ENCODE measurements around the gene RAB40A. TPM values are rescaled to one million over a fixed set of nuclear protein-coding genes. Genes with fewer than 3 reads are reported as not detected.
"Not testable (repeated sequence)": the region's sequence is repeated elsewhere in the genome, so short reads cannot be mapped to it uniquely, and the experiment has no call there.

Gene RAB40A
- total and polyA plus RNA-seq, 4 donors, result 1.3 to 3.5 (median 1.8) TPM; not detected in 1

DNA sequence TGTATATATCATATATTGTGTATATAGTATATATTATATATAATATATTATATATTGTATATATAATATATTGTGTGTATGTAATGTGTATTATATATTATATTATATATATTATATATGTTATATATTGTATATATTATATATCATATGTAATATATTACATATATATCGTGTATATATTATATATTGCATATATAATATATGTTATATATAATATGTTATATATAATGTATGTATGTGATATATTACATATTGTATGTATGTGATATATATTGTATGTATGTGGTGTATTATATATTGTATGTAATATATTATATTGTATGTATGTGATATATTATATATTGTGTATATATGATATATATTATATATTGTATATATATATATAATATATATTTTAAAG lies 30.5 kb downstream of the RAB40A start:
- WGBS, 2 donors, result 17 to 24% methylated on average over 1 of the region's 1 CpG
- Histone ChIP-seq H3K27ac (ENCODE audit: low read depth in 1 of 2, low read length in 2 of 2) (no peak overlapping the region), H3K9me3 (ENCODE audit: control insufficient read depth, low read length) (no peaks in the 10 kb centered on the region), H3K4me1 (ENCODE audit: control insufficient read depth in 1 of 2, insufficient read depth in 2 of 2, low read length in 2 of 2) (no peaks in the 10 kb centered on the region), H3K27me3 (ENCODE audit: control insufficient read depth in 1 of 2, insufficient read depth in 2 of 2, low read length in 1 of 2) (no peaks in the 10 kb centered on the region), H3K36me3 (ENCODE audit: control insufficient read depth in 1 of 2, insufficient read depth in 2 of 2, low read length in 1 of 2) (no peaks in the 10 kb centered on the region), H3K4me3 (ENCODE audit: low read length in 2 of 2) (no peak overlapping the region)
- no peak for DNase-seq
- no peak for ATAC-seq (ENCODE audit: low FRiP score)
- intact Hi-C loops (cut with DNase I), result no loop called here

DNA sequence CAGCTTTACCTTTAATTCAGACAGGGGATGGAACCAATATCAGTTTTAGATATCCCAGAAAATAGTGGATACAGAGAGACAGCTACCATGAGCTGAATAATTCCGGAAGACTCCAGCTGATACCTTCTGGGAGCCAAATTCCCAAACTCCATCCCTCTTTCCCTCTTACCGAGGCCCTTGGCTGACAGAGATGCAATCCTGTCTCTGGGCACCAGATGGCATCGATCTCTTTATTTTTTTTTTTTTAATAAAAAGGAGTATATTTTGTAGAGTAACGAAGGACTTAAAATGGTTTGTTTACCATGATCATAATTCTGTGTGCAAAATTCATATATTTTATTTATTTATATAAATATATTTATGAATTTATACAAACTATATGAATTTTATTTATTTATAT lies 31.0 kb downstream of the RAB40A start:
- ATAC-seq (ENCODE audit: low FRiP score) (no peak), DNase-seq (no peak)
- Histone ChIP-seq H3K27me3 (ENCODE audit: control insufficient read depth in 1 of 2, insufficient read depth in 2 of 2, low read length in 1 of 2) (no peaks in the 10 kb centered on the region), H3K36me3 (ENCODE audit: control insufficient read depth in 1 of 2, insufficient read depth in 2 of 2, low read length in 1 of 2) (no peaks in the 10 kb centered on the region), H3K4me1 (ENCODE audit: control insufficient read depth in 1 of 2, insufficient read depth in 2 of 2, low read length in 2 of 2) (no peaks in the 10 kb centered on the region), H3K4me3 (ENCODE audit: low read length in 2 of 2) (no peak overlapping the region), H3K9me3 (ENCODE audit: control insufficient read depth, low read length) (no peaks in the 10 kb centered on the region), H3K27ac (ENCODE audit: low read depth in 1 of 2, low read length in 2 of 2) (no peak overlapping the region)
- intact Hi-C loops (cut with DNase I), result no loop called here
- WGBS, 2 donors, result 18 to 20% methylated on average over 4 of the region's 4 CpGs

DNA sequence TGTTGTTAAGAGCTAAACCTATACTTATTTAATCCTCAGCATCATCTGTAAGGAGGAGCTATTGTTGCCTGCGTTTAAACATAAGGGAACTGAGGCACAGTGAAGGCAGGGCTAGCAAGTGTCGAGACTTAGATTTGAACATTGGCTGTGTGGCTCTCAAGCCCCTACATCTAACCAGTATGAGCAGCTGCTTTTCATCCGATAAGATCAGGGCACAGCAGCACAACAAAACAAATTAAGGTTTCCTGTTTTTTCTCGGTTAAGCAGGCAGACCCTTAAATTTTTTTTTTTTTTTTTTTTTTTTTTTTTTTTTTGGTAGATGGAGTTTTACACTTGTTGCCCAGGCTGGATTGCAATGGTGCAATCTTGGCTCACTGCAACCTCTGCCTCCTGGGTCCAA lies 35.6 kb downstream of the RAB40A start:
- 77 to 81% methylated on average over 4 of the region's 4 CpGs for WGBS, 2 donors

DNA sequence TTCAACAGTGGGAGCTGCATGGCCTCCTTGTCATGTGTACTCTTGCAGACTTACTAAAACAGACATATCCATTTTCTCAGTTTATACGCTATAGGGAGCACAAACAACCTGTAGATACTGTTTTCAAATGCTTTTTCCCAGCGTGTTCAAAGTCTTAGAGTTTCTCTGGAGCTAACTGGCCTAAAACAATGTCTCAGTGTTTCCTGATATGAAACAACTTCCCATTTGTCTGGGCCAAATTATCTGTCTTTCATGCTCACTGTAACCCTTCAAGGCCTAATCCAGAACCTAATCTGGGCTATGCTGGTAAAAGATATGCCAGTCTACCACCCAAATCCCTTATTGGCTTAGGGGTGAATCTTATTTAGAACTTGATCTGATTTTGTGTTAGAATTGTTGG lies 38.8 kb downstream of the RAB40A start:
- Histone ChIP-seq H3K4me1 (ENCODE audit: control insufficient read depth in 1 of 2, insufficient read depth in 2 of 2, low read length in 2 of 2) (peaks cover 0 to 2% of the 10 kb centered on the region in 2 donors), H3K27me3 (ENCODE audit: control insufficient read depth in 1 of 2, insufficient read depth in 2 of 2, low read length in 1 of 2) (no peaks in the 10 kb centered on the region), H3K27ac (ENCODE audit: low read depth in 1 of 2, low read length in 2 of 2) (no peak overlapping the region), H3K4me3 (ENCODE audit: low read length in 2 of 2) (no peak overlapping the region), H3K9me3 (ENCODE audit: control insufficient read depth, low read length) (no peaks in the 10 kb centered on the region), H3K36me3 (ENCODE audit: control insufficient read depth in 1 of 2, insufficient read depth in 2 of 2, low read length in 1 of 2) (no peaks in the 10 kb centered on the region)
- intact Hi-C loops (cut with DNase I), result no loop called here
- no peak for DNase-seq
- ATAC-seq (ENCODE audit: low FRiP score), result no peak
- 14 to 34% methylated on average over 2 of the region's 2 CpGs for WGBS, 2 donors

More for the DNA sequence above, 35.6 kb downstream of the RAB40A start:
- no peak for ATAC-seq (ENCODE audit: low FRiP score)
- H3K36me3 ChIP-seq (ENCODE audit: control insufficient read depth in 1 of 2, insufficient read depth in 2 of 2, low read length in 1 of 2), result no peaks in the 10 kb centered on the region
- no peaks in the 10 kb centered on the region for H3K27me3 ChIP-seq (ENCODE audit: control insufficient read depth in 1 of 2, insufficient read depth in 2 of 2, low read length in 1 of 2)
- DNase-seq, result no peak
- intact Hi-C loops (cut with DNase I), result no loop called here
- H3K9me3 ChIP-seq (ENCODE audit: control insufficient read depth, low read length), result no peaks in the 10 kb centered on the region
- no peak overlapping the region for H3K4me3 ChIP-seq (ENCODE audit: low read length in 2 of 2)
- H3K4me1 ChIP-seq (ENCODE audit: control insufficient read depth in 1 of 2, insufficient read depth in 2 of 2, low read length in 2 of 2), result peaks cover 0 to 2% of the 10 kb centered on the region in 2 donors
- no peak overlapping the region for H3K27ac ChIP-seq (ENCODE audit: low read depth in 1 of 2, low read length in 2 of 2)

DNA sequence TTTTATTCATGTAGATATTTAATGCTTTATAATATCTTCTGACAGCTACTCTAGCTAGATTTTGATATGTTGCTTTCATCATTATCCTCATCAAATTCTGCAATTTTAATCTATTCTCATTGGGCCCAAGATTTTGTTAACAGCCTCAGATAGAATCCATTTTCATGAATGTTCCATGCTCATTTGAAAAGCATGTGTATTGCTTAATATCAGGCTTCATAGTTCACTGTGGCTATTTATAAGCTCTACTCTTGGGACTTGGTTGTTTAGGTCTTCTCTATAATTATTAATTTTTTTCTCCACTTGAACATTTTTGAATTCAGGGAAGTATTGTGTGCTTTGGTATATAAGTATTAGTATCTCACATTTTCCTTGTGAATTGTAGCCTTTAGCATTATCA lies 41.8 kb downstream of the RAB40A start:
- peaks cover 0 to 2% of the 10 kb centered on the region in 2 donors for H3K4me1 ChIP-seq (ENCODE audit: control insufficient read depth in 1 of 2, insufficient read depth in 2 of 2, low read length in 2 of 2)
- H3K27ac ChIP-seq (ENCODE audit: low read depth in 1 of 2, low read length in 2 of 2), result no peak overlapping the region
- intact Hi-C loops (cut with DNase I), result no loop called here
- H3K27me3 ChIP-seq (ENCODE audit: control insufficient read depth in 1 of 2, insufficient read depth in 2 of 2, low read length in 1 of 2), result no peaks in the 10 kb centered on the region
- no peaks in the 10 kb centered on the region for H3K9me3 ChIP-seq (ENCODE audit: control insufficient read depth, low read length)
- H3K4me3 ChIP-seq (ENCODE audit: low read length in 2 of 2), result no peak overlapping the region
- no peaks in the 10 kb centered on the region for H3K36me3 ChIP-seq (ENCODE audit: control insufficient read depth in 1 of 2, insufficient read depth in 2 of 2, low read length in 1 of 2)
- ATAC-seq (ENCODE audit: low FRiP score) (no peak), DNase-seq (no peak)

DNA sequence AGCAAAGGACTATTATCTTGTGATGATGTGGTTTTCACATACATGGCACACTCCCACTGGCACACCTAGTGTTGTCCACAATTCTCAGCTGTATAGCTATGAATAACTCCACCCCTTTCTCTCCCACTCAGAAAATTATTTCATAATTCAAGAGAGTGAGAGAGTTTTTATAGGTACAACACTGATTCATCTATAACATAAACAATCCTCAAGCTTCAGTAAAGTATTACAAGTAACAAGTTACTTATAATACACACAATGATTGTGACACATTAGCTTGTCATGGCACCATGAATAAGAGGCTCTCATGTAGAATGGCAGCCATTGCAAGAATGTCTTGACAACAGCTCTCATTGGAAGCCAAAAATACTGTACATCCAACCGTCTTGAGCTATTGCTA lies 43.9 kb downstream of the RAB40A start:
- H3K36me3 ChIP-seq (ENCODE audit: control insufficient read depth in 1 of 2, insufficient read depth in 2 of 2, low read length in 1 of 2), result no peaks in the 10 kb centered on the region
- ATAC-seq (ENCODE audit: low FRiP score) (no peak), DNase-seq (no peak)
- intact Hi-C loops (cut with DNase I), result no loop called here
- no peaks in the 10 kb centered on the region for H3K27me3 ChIP-seq (ENCODE audit: control insufficient read depth in 1 of 2, insufficient read depth in 2 of 2, low read length in 1 of 2)
- 73 to 85% methylated on average over 1 of the region's 1 CpG for WGBS, 2 donors
- no peak overlapping the region for H3K27ac ChIP-seq (ENCODE audit: low read depth in 1 of 2, low read length in 2 of 2)
- H3K4me1 ChIP-seq (ENCODE audit: control insufficient read depth in 1 of 2, insufficient read depth in 2 of 2, low read length in 2 of 2), result no peaks in the 10 kb centered on the region
- H3K4me3 ChIP-seq (ENCODE audit: low read length in 2 of 2), result no peak overlapping the region
- H3K9me3 ChIP-seq (ENCODE audit: control insufficient read depth, low read length), result no peaks in the 10 kb centered on the region

DNA sequence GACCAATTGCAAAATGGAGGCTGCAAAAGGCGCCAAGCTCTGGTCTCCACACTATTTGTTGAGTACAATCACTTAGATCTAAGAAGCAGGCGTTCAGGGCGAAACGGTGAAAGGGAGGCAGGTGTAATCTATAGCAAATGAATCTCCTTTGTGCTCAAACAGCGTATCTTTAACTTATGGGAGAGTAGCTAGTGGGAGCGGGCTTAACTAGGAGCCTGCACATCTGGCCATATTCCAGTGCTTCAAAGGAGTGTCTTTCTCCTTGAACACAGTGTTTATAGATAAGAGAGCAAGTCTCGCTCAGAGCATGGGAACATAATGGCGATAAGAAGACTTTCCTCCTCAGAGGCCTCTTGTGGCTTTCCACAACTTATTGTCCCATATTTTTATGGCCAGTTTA lies 49.3 kb downstream of the RAB40A start:
- not testable (repeated sequence) for H3K4me3 ChIP-seq (ENCODE audit: low read length in 2 of 2); H3K27ac ChIP-seq (ENCODE audit: low read depth in 1 of 2, low read length in 2 of 2); H3K9me3 ChIP-seq (ENCODE audit: control insufficient read depth, low read length); ATAC-seq (ENCODE audit: low FRiP score); DNase-seq; H3K36me3 ChIP-seq (ENCODE audit: control insufficient read depth in 1 of 2, insufficient read depth in 2 of 2, low read length in 1 of 2); H3K27me3 ChIP-seq (ENCODE audit: control insufficient read depth in 1 of 2, insufficient read depth in 2 of 2, low read length in 1 of 2); H3K4me1 ChIP-seq (ENCODE audit: control insufficient read depth in 1 of 2, insufficient read depth in 2 of 2, low read length in 2 of 2)
- WGBS, 2 donors, result 77 to 91% methylated on average over 8 of the region's 8 CpGs
- intact Hi-C loops (cut with DNase I), result loop anchor here in 1 of 2 donors (10.0 kb wide), 1 partner anchor 255 kb away; the partner anchor contains the start of gene BEX4

DNA sequence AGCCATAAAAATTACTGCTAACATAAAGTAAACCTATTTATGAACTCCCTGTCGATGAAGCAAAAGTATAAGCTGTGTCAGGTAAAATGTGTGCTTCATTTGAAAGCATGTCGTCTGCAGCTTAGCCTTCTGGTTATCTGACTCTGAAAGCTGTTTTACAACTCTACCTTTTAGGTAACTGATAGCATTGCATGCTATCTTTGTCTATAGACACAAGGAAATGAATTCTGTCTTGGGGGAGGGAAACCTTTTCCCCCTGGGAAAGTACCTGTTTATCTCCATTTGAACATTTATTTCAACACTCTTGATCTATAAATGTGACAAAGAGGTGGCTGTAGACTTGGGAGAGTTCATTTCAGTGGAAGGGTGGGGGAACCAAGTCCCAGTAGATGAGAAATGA lies 51.4 kb downstream of the RAB40A start:
- Histone ChIP-seq H3K27me3 (ENCODE audit: control insufficient read depth in 1 of 2, insufficient read depth in 2 of 2, low read length in 1 of 2) (no peaks in the 10 kb centered on the region), H3K4me1 (ENCODE audit: control insufficient read depth in 1 of 2, insufficient read depth in 2 of 2, low read length in 2 of 2) (no peaks in the 10 kb centered on the region), H3K9me3 (ENCODE audit: control insufficient read depth, low read length) (no peaks in the 10 kb centered on the region), H3K36me3 (ENCODE audit: control insufficient read depth in 1 of 2, insufficient read depth in 2 of 2, low read length in 1 of 2) (no peaks in the 10 kb centered on the region), H3K27ac (ENCODE audit: low read depth in 1 of 2, low read length in 2 of 2) (no peak overlapping the region), H3K4me3 (ENCODE audit: low read length in 2 of 2) (no peak overlapping the region)
- DNase-seq (no peak), ATAC-seq (ENCODE audit: low FRiP score) (no peak)
- 65 to 86% methylated on average over 2 of the region's 2 CpGs for whole genome bisulfite sequencing, 2 donors
- intact Hi-C loops (cut with DNase I), result loop anchor here in 1 of 2 donors (10.0 kb wide), 1 partner anchor 253 kb away; the partner anchor contains the start of gene BEX4

DNA sequence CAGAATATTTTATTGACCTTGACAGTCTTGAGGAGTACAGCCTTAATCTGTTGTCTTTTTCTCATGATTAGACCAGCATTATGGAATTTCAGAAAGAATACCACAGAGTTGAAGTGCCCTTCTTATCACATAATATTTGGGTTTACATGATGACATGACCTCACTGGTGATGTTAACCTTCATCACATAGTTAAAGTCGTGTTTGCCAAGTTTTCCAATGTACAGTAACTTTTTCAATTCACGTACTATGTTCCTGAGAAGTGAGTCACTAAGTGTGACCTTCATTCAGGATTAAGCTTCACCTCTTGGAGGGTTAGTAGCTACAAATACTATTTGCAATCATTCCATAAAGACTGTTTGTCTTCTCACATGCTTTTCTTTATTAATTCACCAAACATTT lies 52.1 kb downstream of the RAB40A start:
- Histone ChIP-seq H3K4me1 (ENCODE audit: control insufficient read depth in 1 of 2, insufficient read depth in 2 of 2, low read length in 2 of 2) (no peaks in the 10 kb centered on the region), H3K9me3 (ENCODE audit: control insufficient read depth, low read length) (no peaks in the 10 kb centered on the region), H3K4me3 (ENCODE audit: low read length in 2 of 2) (no peak overlapping the region), H3K27ac (ENCODE audit: low read depth in 1 of 2, low read length in 2 of 2) (no peak overlapping the region), H3K27me3 (ENCODE audit: control insufficient read depth in 1 of 2, insufficient read depth in 2 of 2, low read length in 1 of 2) (no peaks in the 10 kb centered on the region), H3K36me3 (ENCODE audit: control insufficient read depth in 1 of 2, insufficient read depth in 2 of 2, low read length in 1 of 2) (no peaks in the 10 kb centered on the region)
- ATAC-seq (ENCODE audit: low FRiP score), result no peak
- no peak for DNase-seq
- WGBS, 2 donors, result 41 to 66% methylated on average over 2 of the region's 2 CpGs
- intact Hi-C loops (cut with DNase I), result loop anchor here in 1 of 2 donors (10.0 kb wide), 1 partner anchor 252 kb away; the partner anchor contains the start of gene BEX4
